Ovary (tissue), 9 donors: Measurements from ENCODE around the gene GABRB1. TPM values are rescaled to one million over a fixed set of nuclear protein-coding genes. Genes with fewer than 3 reads are reported as not detected.

Source experiments
- DNase-seq, 5 donors: peaks; one replicate each; pipeline ENCODE4 v3.0.0-alpha.2; 2019 to 2020
- H3K27ac ChIP-seq, 2 donors: fragments of 200-600 bp; one replicate each; pipeline versions ENCODE4 v1.5.1 to v1.8.0; 2019 to 2022
- H3K27me3 ChIP-seq: fragments of 200-600 bp; one replicate; pipeline ENCODE4 v1.8.0; 2022
- H3K36me3 ChIP-seq: fragments of 200-600 bp; sonication (generic); one replicate; pipeline ENCODE4 v1.5.1; 2019
- H3K4me1 ChIP-seq: one replicate; pipeline ENCODE4 v1.8.1; 2013; ENCODE audit warnings: mild to moderate bottlenecking, moderate library complexity; ENCODE audit not compliant: insufficient read depth
- H3K4me3 ChIP-seq: fragments of 200-600 bp; sonication (generic); one replicate; pipeline ENCODE4 v1.5.1; 2017
- H3K9me3 ChIP-seq, 2 donors: fragments of 200-600 bp in 1 of 2; sonication (generic) in 1 of 2; one replicate each; pipeline versions ENCODE4 v1.5.1 to v1.8.1; 2013 to 2019; ENCODE audit warnings: mild to moderate bottlenecking in 1 of 2, moderate library complexity in 1 of 2
- EP300 ChIP-seq: sonication (generic); formaldehyde crosslinking; IDR thresholded peaks from one replicate; pipeline ENCODE4 v1.6.1; 2017; ENCODE audit warnings: antibody characterized with exemption
- POLR2A ChIP-seq: fragments of 450-650 bp; IDR thresholded peaks from one replicate; pipeline ENCODE4 v1.6.1; 2017; ENCODE audit warnings: antibody characterized with exemption, mild to moderate bottlenecking, moderate library complexity
- WGBS, 3 donors: extraction: QIAGEN DNeasy Blood & Tissue Kit in 1 of 3; methylation state at CpG; one replicate each; pipeline versions ENCODE4 v1.1.5 to v1.1.7; 2013 to 2017; 5-methylcytosine and 5-hydroxymethylcytosine counted together
- intact Hi-C, 4 donors: fragments of 100-400 bp; cut with DNase I; formaldehyde crosslinking; loops; one replicate each; pipeline versions ENCODE4 v1.11.0 to v1.15.1; 2022 to 2023
- polyA plus RNA-seq, 2 donors: library from polyadenylated mRNA; stranded (reverse); fragments of 200-250 nt in 1 of 2; fragments of 350-450 nt in 1 of 2; fragmentation: Illumina TruSeq in 1 of 2; extraction: RNeasy Lipid Tissue Mini Kit (QIAGEN cat#74804) in 1 of 2; gene quantifications; one replicate each; pipeline ENCODE4 v1.2.3, GENCODE V29; 2013 to 2014
- total RNA-seq, 7 donors: library from RNA; depleted of rRNA in 2 of 7; stranded (reverse); fragments of >200 nt in 2 of 7; fragmentation: NEBNext Ultra II Directional in 3 of 7; extraction: Animal tissue kit (Norgen Biotek cat#: 25700) in 3 of 7; gene quantifications; one replicate each; pipeline versions ENCODE4 v1.1.0 to v1.2.4, GENCODE V29; 2016 to 2023
- TF ChIP-seq, protein P1 (sequence below), 3 donors: fragments of 450-650 bp in 2 of 3; fragments of 200-600 bp in 1 of 3; IDR thresholded peaks; one replicate each; pipeline versions ENCODE4 v1.5.1 to v1.8.0; 2016 to 2022; ENCODE audit warnings: antibody characterized with exemption in 3 of 3, mild to moderate bottlenecking in 1 of 3
- donor health status: DM: no; HTN: no; CAD: no; lungs with moderate emphysema.
- donor health status: DM: no; HTN: no; CAD: no.
- donor health status: Bipolar disorder and iron deficiency.
- donor health status: DM: yes; HTN: yes; CAD: no.
- donor health status: DM: no; HTN: no; CAD: no.
- donor health status: DM: yes; HTN: yes; CAD: no.

GABRB1 gene
- total and polyA plus RNA-seq, 9 donors, result 0.23 to 0.43 TPM; not detected in 7

DNA sequence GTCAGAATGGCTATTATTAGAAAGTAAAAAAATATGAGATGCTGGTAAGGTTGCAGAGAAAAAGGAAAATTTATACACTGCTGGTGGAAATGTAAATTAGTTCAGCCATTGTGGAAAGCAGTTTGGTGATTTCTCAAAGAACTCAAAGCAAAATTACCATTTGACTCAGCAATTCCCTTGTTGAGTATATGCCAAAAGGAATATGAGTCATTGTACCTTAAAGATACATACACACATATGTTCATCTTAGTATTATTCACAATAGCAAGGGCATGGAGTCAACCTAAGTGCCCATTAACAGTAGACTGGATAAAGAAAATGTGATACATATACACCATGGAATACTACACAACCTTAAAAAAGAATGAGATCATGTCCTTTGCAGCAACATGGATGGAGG, 284.0 kb downstream of the GABRB1 start:
- Histone ChIP-seq H3K36me3 (no peaks in the 10 kb centered on the region), H3K4me1 (no peaks in the 10 kb centered on the region), H3K27ac (no peak overlapping the region), H3K27me3 (no peaks in the 10 kb centered on the region), H3K9me3 (no peaks in the 10 kb centered on the region), H3K4me3 (no peak overlapping the region)
- TF ChIP-seq POLR2A (no peak), EP300 (no peak)
- TF ChIP-seq, protein P1, sequence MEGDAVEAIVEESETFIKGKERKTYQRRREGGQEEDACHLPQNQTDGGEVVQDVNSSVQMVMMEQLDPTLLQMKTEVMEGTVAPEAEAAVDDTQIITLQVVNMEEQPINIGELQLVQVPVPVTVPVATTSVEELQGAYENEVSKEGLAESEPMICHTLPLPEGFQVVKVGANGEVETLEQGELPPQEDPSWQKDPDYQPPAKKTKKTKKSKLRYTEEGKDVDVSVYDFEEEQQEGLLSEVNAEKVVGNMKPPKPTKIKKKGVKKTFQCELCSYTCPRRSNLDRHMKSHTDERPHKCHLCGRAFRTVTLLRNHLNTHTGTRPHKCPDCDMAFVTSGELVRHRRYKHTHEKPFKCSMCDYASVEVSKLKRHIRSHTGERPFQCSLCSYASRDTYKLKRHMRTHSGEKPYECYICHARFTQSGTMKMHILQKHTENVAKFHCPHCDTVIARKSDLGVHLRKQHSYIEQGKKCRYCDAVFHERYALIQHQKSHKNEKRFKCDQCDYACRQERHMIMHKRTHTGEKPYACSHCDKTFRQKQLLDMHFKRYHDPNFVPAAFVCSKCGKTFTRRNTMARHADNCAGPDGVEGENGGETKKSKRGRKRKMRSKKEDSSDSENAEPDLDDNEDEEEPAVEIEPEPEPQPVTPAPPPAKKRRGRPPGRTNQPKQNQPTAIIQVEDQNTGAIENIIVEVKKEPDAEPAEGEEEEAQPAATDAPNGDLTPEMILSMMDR (IDR thresholded peaks at IDR 0.05), result no peak
- intact Hi-C loops, result no loop called here
- DNase-seq, result no peak

DNA sequence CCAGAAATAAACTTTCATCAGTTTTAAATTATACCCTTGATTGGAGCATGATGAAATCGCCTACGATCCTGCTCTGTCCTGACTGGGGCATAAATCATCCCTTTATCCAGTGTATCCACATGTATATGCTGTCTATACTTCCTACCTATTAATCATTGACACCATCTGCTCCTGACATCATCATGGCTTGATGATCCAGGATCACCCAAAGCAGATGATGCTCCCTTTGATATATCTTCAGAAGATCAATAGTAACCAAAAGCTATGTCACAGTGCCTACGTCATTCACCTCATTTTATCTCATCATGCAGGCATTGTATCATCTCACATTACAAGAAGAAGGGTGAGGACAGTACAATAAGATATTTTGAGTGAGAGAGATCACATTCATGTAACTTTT, 294.7 kb downstream of the GABRB1 start:
- Histone ChIP-seq H3K4me1 (no peaks in the 10 kb centered on the region), H3K9me3 (no peaks in the 10 kb centered on the region), H3K36me3 (no peaks in the 10 kb centered on the region), H3K4me3 (no peak overlapping the region), H3K27me3 (no peaks in the 10 kb centered on the region), H3K27ac (no peak overlapping the region)
- DNase-seq, result no peak
- TF ChIP-seq, protein P1 (IDR thresholded peaks at IDR 0.05), result no peak
- TF ChIP-seq EP300 (no peak), POLR2A (no peak)
- 70 to 78% (median 75%) methylated on average over 3 of the region's 3 CpGs for WGBS, 3 donors
- intact Hi-C loops, result no loop called here

DNA sequence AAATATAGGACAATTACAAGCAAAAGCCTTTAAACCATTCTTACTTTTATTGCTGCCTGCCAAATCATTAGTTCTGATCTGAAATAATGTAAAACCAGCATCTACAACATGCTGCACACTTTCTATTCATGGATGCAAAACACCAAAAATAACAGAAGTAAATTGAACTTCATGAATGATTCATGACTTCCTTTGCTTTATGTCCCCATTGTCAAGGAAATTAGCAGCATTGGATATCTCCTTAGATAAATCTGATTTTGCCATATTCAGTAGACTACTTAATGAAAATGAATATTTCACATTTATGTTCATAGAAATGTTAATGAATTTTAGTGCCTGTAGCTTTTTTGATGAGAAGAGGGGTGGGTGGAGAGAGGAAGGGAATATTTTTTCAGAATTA, 299.5 kb downstream of the GABRB1 start:
- H3K4me1 ChIP-seq, result no peaks in the 10 kb centered on the region
- H3K36me3 ChIP-seq, result no peaks in the 10 kb centered on the region
- no peak for DNase-seq
- TF ChIP-seq EP300 (no peak), POLR2A (no peak)
- TF ChIP-seq, protein P1 (IDR thresholded peaks at IDR 0.05), result no peak
- intact Hi-C loops, result no loop called here
- H3K9me3 ChIP-seq, result no peaks in the 10 kb centered on the region
- H3K27ac ChIP-seq, result no peak overlapping the region
- H3K4me3 ChIP-seq, result no peak overlapping the region
- H3K27me3 ChIP-seq, result no peaks in the 10 kb centered on the region

DNA sequence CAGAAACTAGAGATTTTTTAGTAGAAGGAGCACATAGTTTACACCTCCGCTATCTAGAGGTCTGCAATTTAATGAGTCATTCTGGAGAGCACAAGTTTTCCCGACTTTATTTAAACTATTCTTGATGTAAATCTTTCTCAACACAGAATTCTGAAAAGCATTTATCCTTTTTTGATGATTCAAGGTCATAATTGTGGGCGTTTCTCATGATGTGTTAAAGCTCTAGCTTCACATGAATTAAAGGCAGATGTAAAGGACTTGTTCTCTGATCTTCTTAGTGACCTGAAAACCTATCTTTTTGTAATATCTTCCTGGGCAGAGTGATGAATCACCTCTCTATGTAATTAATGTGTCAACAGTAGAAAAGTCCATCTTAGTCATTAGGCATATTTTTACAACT, 303.3 kb downstream of the GABRB1 start:
- no peaks in the 10 kb centered on the region for H3K36me3 ChIP-seq
- no peak overlapping the region for H3K4me3 ChIP-seq
- no peaks in the 10 kb centered on the region for H3K9me3 ChIP-seq
- no peaks in the 10 kb centered on the region for H3K27me3 ChIP-seq
- WGBS, 3 donors, result 9 to 19% (median 10%) methylated on average over 3 of the region's 3 CpGs
- TF ChIP-seq, protein P1 (IDR thresholded peaks at IDR 0.05), result no peak
- TF ChIP-seq EP300 (no peak), POLR2A (no peak)
- no peak overlapping the region for H3K27ac ChIP-seq
- intact Hi-C loops, result no loop called here
- H3K4me1 ChIP-seq, result no peaks in the 10 kb centered on the region
- DNase-seq, result no peak

DNA sequence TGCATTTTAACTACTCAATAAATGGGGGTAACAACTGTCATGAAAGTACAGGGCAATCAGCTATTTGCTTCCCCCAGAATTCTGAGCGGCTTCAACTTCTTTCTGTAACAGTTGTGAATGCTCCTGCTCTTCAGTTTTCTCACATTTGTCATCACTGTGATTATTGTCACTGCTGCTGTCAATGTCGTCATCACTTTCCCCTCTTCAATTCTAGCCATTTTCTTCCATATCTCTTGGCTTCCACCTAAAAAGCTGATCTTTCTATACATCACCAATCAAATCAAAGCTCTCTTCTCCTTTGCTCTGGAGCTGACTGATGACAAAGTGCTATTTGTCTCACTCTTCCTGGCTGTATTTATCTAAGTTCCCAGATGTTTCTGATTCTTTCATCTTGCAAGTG, 306.5 kb downstream of the GABRB1 start:
- no peaks in the 10 kb centered on the region for H3K36me3 ChIP-seq
- no peak overlapping the region for H3K4me3 ChIP-seq
- TF ChIP-seq EP300 (no peak), POLR2A (no peak)
- TF ChIP-seq, protein P1 (IDR thresholded peaks at IDR 0.05), result no peak
- DNase-seq, result no peak
- H3K27ac ChIP-seq, result no peak overlapping the region
- H3K9me3 ChIP-seq, result no peaks in the 10 kb centered on the region
- H3K27me3 ChIP-seq, result no peaks in the 10 kb centered on the region
- WGBS, 3 donors, result 80 to 87% (median 87%) methylated on average over 2 of the region's 2 CpGs
- intact Hi-C loops, result no loop called here
- H3K4me1 ChIP-seq, result no peaks in the 10 kb centered on the region
